AG09319 (cell line): ENCODE measurements around the gene SLC19A3.
"Not testable (repeated sequence)": the region's sequence is repeated elsewhere in the genome, so short reads cannot be mapped to it uniquely, and the experiment has no call there.

Source experiments
- DNase-seq: peaks from one replicate; pipeline ENCODE4 v3.0.0-alpha.2; 2010; ENCODE audit warnings: low read depth; ENCODE audit errors: extremely low read depth
- CTCF ChIP-seq: IDR thresholded peaks from 2 replicates; pipeline ENCODE4 v1.5.1; 2011; ENCODE audit warnings: low read depth, mild to moderate bottlenecking, inconsistent platforms, low read length, moderate library complexity

SLC19A3 gene

GRCh38 chr2:227701556-227701955, 16.3 kb downstream of the SLC19A3 start:
- DNase-seq = no peak
- no peak for TF ChIP-seq CTCF

GRCh38 chr2:227696990-227697679, 20.7 kb downstream of the SLC19A3 start:
- no peak for TF ChIP-seq CTCF
- DNase-seq = no peak

GRCh38 chr2:227687189-227687588, 30.6 kb downstream of the SLC19A3 start:
- no peak for DNase-seq
- TF ChIP-seq CTCF = no peak

GRCh38 chr2:227684258-227684657, 33.6 kb downstream of the SLC19A3 start:
- no peak for DNase-seq

GRCh38 chr2:227677928-227678327, 39.9 kb downstream of the SLC19A3 start:
- TF ChIP-seq CTCF = no peak
- DNase-seq = no peak

More at GRCh38 chr2:227684258-227684657, 33.6 kb downstream of the SLC19A3 start:
- TF ChIP-seq CTCF = no peak

GRCh38 chr2:227674485-227674884, 43.3 kb downstream of the SLC19A3 start:
- no peak for DNase-seq
- no peak for TF ChIP-seq CTCF

- not testable (repeated sequence) for DNase-seq
These were observed 44.2 kb downstream of the SLC19A3 start for GRCh38 chr2:227673620-227674019.
